Stimulated activated effector memory CD8-positive, alpha-beta T cell treated with anti-CD3 and anti-CD28 coated beads, Interleukin-12 subunit alpha, Interleukin-12 subunit beta, amount 100 ng/mL, for 72 hours (primary cell): ENCODE data around the gene ARSK.

Experiments
- ATAC-seq: fragments of 150-1000 bp; cut with Tn5 transposase; 2 replicates; pipeline ENCODE4 v1.10.0; 2021
- DNase-seq, 2 donors: peaks; one replicate each; pipeline ENCODE4 v3.0.0; 2021 to 2022; ENCODE audit warnings: low spot score in 2 of 2
- H3K27ac Mint-ChIP-seq: one replicate; pipeline ENCODE4 v1.8.0; 2022; ENCODE audit warnings: mild to moderate bottlenecking, mixed read lengths
- H3K36me3 Mint-ChIP-seq: one replicate; pipeline ENCODE4 v1.8.0; 2022; ENCODE audit warnings: mild to moderate bottlenecking, mixed read lengths
- H3K4me1 Mint-ChIP-seq: one replicate; pipeline ENCODE4 v1.8.0; 2022; ENCODE audit warnings: mixed read lengths
- H3K4me3 Mint-ChIP-seq: one replicate; pipeline ENCODE4 v1.8.0; 2022; ENCODE audit warnings: mild to moderate bottlenecking, mixed read lengths
- H3K9me3 Mint-ChIP-seq: one replicate; pipeline ENCODE4 v1.8.0; 2022; ENCODE audit warnings: mixed read lengths

The ARSK gene

DNA sequence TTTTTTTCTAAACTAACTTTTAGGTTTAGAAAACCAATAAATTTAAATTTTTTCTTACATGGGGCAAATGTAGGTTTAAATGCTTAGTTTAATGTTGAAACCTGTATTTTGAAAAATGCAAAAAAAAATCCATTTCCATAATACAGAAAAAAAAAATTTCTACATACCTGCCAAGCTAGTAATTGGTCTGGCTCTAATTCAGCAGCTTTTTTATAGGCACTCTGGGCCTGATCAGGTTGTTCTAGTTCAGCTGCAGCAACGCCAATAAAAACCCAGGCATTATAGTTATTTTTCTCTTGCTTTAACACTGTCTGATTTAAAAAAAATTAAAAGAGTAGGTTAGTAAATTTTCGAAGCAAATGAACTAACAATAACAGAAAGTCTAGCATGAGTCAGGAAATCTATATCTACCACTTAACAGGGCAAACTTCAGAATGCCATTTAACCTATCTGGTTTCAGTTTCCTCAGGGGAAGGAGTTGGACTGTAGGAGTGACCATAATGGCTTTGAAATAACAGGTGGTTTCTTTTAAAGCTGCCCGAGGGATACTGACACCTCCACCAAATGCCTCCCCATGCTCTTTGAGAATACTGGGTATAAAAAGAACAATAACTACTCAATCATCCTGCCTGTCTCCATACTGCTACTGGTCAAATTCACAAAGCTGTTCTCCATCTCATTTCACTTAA is 11.7 kb upstream of the ARSK start:
- Mint-ChIP-seq H3K36me3 (peaks cover 2% of the 10 kb centered on the region), H3K4me1 (peaks cover 6% of the 10 kb centered on the region), H3K4me3 (no peak overlapping the region), H3K9me3 (no peaks in the 10 kb centered on the region), H3K27ac (no peak overlapping the region)
- DNase-seq (no peak), ATAC-seq (no peak)

GRCh38 chr5:95549030-95549429 is 5.9 kb upstream of the ARSK start:
- no peak overlapping the region for H3K4me3 Mint-ChIP-seq
- H3K4me1 Mint-ChIP-seq = peaks cover 29% of the 10 kb centered on the region
- ATAC-seq (no peak), DNase-seq (no peak)
- no peak overlapping the region for H3K27ac Mint-ChIP-seq
- no peaks in the 10 kb centered on the region for H3K9me3 Mint-ChIP-seq
- peaks cover 37% of the 10 kb centered on the region for H3K36me3 Mint-ChIP-seq

DNA sequence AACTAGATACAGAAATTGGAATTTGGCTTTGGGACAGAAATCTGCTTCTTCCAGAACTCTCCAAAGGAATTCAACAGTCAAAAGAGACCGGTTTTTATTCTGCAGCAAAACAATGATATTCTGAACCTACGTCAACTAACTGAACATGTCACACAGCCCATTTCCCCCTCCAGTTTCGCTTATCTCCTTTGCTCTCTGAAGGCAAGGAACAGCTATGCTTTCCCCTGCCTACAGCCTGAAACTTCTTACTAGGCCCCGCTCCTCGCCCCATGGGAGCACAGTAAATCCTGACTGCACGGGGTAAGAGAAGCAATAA is 612 bp upstream of the ARSK start:
- Mint-ChIP-seq H3K4me1 (peaks cover 31% of the 10 kb centered on the region), H3K4me3 (peak overlapping the region; percentile 85), H3K27ac (peak overlapping the region; percentile 93), H3K9me3 (no peaks in the 10 kb centered on the region), H3K36me3 (peaks cover 38% of the 10 kb centered on the region)
- DNase-seq (no peak), ATAC-seq (peak; percentile 56)

DNA sequence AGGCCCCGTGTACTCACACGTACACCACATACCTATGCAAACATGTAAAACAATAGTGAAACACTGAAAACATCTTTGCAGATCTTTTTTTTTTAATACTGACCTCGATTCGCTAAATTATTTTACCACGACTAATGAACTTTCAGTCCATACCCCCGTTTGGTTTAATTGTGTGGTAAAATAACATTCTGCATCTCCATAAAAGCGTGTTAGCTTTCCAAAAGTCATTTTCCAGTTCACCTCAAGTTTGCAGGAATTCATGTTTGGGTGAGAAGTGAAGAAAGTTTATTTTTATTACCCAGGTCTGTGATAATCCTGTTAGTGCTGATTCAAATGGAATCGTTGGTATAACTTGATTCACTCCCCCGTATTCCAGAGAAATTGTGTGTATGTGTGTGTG is 652 bp downstream of the ARSK start:
- peaks cover 31% of the 10 kb centered on the region for H3K4me1 Mint-ChIP-seq
- H3K4me3 Mint-ChIP-seq = peak overlapping the region; percentile 85
- DNase-seq = no peak

DNA sequence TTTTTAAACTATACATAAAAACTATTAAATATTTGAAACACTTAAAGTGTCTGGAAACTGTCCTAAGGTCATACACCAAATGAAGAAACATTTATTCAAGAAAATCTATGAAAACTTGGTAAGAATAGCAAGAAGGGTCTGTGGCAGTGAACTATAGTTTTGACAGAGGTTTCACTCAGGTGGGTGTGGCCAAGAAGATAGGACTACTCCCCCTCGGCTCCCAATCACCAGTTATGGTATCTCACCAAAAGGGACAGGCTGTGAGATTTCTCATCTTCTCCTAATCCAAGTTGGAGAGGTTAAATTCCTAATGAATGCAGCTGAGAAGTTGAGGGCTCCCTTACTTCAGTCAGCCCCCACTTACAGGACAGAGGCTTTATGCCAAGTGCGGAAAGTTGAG is 2.9 kb downstream of the ARSK start:
- DNase-seq = no peak
- no peak overlapping the region for H3K27ac Mint-ChIP-seq
- no peak for ATAC-seq
- H3K4me3 Mint-ChIP-seq = no peak overlapping the region
- H3K9me3 Mint-ChIP-seq = no peaks in the 10 kb centered on the region
- peaks cover 13% of the 10 kb centered on the region for H3K4me1 Mint-ChIP-seq
- H3K36me3 Mint-ChIP-seq = peaks cover 16% of the 10 kb centered on the region

More for the DNA sequence above, 652 bp downstream of the ARSK start:
- Mint-ChIP-seq H3K9me3 (no peaks in the 10 kb centered on the region), H3K36me3 (peaks cover 26% of the 10 kb centered on the region), H3K27ac (peak overlapping the region; percentile 93)
- no peak for ATAC-seq

- no peak for ATAC-seq
- Mint-ChIP-seq H3K4me1 (peaks cover 6% of the 10 kb centered on the region), H3K27ac (no peak overlapping the region), H3K9me3 (no peaks in the 10 kb centered on the region), H3K4me3 (no peak overlapping the region), H3K36me3 (peaks cover 8% of the 10 kb centered on the region)
- no peak for DNase-seq
These were observed 7.4 kb downstream of the ARSK start for GRCh38 chr5:95562282-95562681.

GRCh38 chr5:95563367-95563766 is 8.5 kb downstream of the ARSK start:
- Mint-ChIP-seq H3K36me3 (peaks cover 19% of the 10 kb centered on the region), H3K4me1 (peaks cover 6% of the 10 kb centered on the region), H3K4me3 (no peak overlapping the region), H3K9me3 (no peaks in the 10 kb centered on the region), H3K27ac (no peak overlapping the region)
- no peak for DNase-seq
- ATAC-seq = no peak

DNA sequence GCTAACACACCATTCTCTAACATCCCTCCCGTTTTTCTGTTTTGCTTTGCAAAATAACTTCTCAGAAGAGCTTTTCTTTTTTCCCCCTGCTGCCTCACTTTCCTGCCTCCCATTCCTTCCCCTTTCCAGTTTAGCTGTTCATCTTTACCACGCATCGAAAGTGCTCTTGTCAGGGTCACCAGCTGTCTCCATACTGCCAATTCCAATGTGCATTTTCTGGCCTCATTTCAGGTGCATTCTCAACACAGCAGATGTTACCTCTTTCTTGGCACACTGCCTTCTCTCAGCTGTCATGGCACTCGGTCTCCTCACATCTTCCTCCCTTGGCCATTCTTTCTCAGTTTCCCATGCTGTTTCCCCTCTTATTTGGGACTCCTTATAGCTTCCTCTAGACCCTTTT is 9.5 kb downstream of the ARSK start:
- Mint-ChIP-seq H3K36me3 (peaks cover 21% of the 10 kb centered on the region), H3K4me1 (peaks cover 6% of the 10 kb centered on the region), H3K4me3 (no peak overlapping the region), H3K9me3 (no peaks in the 10 kb centered on the region), H3K27ac (no peak overlapping the region)
- ATAC-seq = no peak
- no peak for DNase-seq

GRCh38 chr5:95565280-95565920 is 10.5 kb downstream of the ARSK start:
- no peak overlapping the region for H3K4me3 Mint-ChIP-seq
- peaks cover 21% of the 10 kb centered on the region for H3K36me3 Mint-ChIP-seq
- DNase-seq (no peak), ATAC-seq (no peak)
- no peaks in the 10 kb centered on the region for H3K9me3 Mint-ChIP-seq
- H3K27ac Mint-ChIP-seq = no peak overlapping the region
- H3K4me1 Mint-ChIP-seq = peaks cover 6% of the 10 kb centered on the region

GRCh38 chr5:95572016-95572415 is 17.1 kb downstream of the ARSK start:
- H3K4me1 Mint-ChIP-seq = no peaks in the 10 kb centered on the region
- H3K36me3 Mint-ChIP-seq = peaks cover 16% of the 10 kb centered on the region
- no peak overlapping the region for H3K27ac Mint-ChIP-seq
- no peak overlapping the region for H3K4me3 Mint-ChIP-seq
- no peaks in the 10 kb centered on the region for H3K9me3 Mint-ChIP-seq
- ATAC-seq (no peak), DNase-seq (no peak)

GRCh38 chr5:95581576-95581975 is 26.7 kb downstream of the ARSK start:
- peaks cover 6% of the 10 kb centered on the region for H3K36me3 Mint-ChIP-seq
- H3K27ac Mint-ChIP-seq = no peak overlapping the region
- no peak overlapping the region for H3K4me3 Mint-ChIP-seq
- ATAC-seq (no peak), DNase-seq (no peak)
- no peaks in the 10 kb centered on the region for H3K9me3 Mint-ChIP-seq
- H3K4me1 Mint-ChIP-seq = no peaks in the 10 kb centered on the region

GRCh38 chr5:95583992-95584391 is 29.1 kb downstream of the ARSK start:
- ATAC-seq (no peak), DNase-seq (no peak)
- H3K36me3 Mint-ChIP-seq = peaks cover 6% of the 10 kb centered on the region
- H3K4me1 Mint-ChIP-seq = no peaks in the 10 kb centered on the region
- H3K27ac Mint-ChIP-seq = no peak overlapping the region
- H3K4me3 Mint-ChIP-seq = no peak overlapping the region
- no peaks in the 10 kb centered on the region for H3K9me3 Mint-ChIP-seq

GRCh38 chr5:95590880-95591279 is 36.0 kb downstream of the ARSK start:
- peak overlapping the region; percentile 84 for H3K27ac Mint-ChIP-seq

DNA sequence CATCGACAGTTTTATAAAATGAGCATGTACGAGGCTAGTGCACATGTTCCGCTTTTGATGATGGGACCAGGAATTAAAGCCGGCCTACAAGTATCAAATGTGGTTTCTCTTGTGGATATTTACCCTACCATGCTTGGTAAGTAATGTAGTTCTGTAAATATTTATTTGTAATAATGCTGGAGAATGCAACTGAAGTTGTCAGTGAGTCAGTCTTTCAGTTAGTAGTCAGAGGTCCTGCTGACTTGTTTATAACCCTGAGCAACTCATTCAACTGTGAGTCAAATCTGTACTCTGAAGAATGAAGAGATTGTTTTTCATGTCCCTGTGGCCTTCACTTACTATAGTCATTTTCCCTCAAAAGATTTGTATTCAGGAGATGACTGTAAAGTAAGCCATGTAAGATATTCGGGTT is 36.6 kb downstream of the ARSK start:
- no peak for DNase-seq
- Mint-ChIP-seq H3K4me3 (peak overlapping the region; percentile 36), H3K9me3 (no peaks in the 10 kb centered on the region), H3K36me3 (no peaks in the 10 kb centered on the region), H3K27ac (peak overlapping the region; percentile 84), H3K4me1 (peaks cover 23% of the 10 kb centered on the region)
- peak; percentile 99 for ATAC-seq

More at GRCh38 chr5:95590880-95591279, 36.0 kb downstream of the ARSK start:
- DNase-seq (no peak), ATAC-seq (peak; percentile 11)
- no peaks in the 10 kb centered on the region for H3K36me3 Mint-ChIP-seq
- no peaks in the 10 kb centered on the region for H3K9me3 Mint-ChIP-seq
- peak overlapping the region; percentile 36 for H3K4me3 Mint-ChIP-seq
- H3K4me1 Mint-ChIP-seq = peaks cover 23% of the 10 kb centered on the region

- Mint-ChIP-seq H3K9me3 (no peaks in the 10 kb centered on the region), H3K4me3 (no peak overlapping the region), H3K4me1 (peaks cover 17% of the 10 kb centered on the region), H3K36me3 (no peaks in the 10 kb centered on the region), H3K27ac (no peak overlapping the region)
- ATAC-seq (no peak), DNase-seq (no peak)
These were observed 40.5 kb downstream of the ARSK start for GRCh38 chr5:95595289-95595931.

GRCh38 chr5:95599252-95599651 is 44.4 kb downstream of the ARSK start:
- no peaks in the 10 kb centered on the region for H3K4me1 Mint-ChIP-seq
- H3K27ac Mint-ChIP-seq = peak overlapping the region; percentile 2
- peaks cover 9% of the 10 kb centered on the region for H3K36me3 Mint-ChIP-seq
- DNase-seq (no peak), ATAC-seq (no peak)
- H3K9me3 Mint-ChIP-seq = no peaks in the 10 kb centered on the region
- no peak overlapping the region for H3K4me3 Mint-ChIP-seq
